Left lobe of liver (tissue), 2 donors: ENCODE measurements around the gene SULF2. TPM values are rescaled to one million over a fixed set of nuclear protein-coding genes. Genes with fewer than 3 reads are reported as not detected.

Experiments used
- ATAC-seq: fragments of 200-7000 bp; cut with Tn5 transposase; one replicate; pipeline ENCODE4 v1.9.1; 2020; ENCODE audit warnings: mild to moderate bottlenecking, moderate library complexity
- DNase-seq: peaks from one replicate; pipeline ENCODE4 v3.0.0-alpha.2; 2020; ENCODE audit warnings: low spot score
- total RNA-seq: library from RNA; stranded (reverse); gene quantifications from one replicate; pipeline ENCODE4 v1.2.1, GENCODE V29; 2021
- donor health status: DM: no; HTN: no; CAD: no; lungs with moderate emphysema.
- donor health status: DM: no; HTN: yes; CAD: no.

SULF2 gene
- total RNA-seq, 1 donor from 2014 or later = 110 TPM

DNA sequence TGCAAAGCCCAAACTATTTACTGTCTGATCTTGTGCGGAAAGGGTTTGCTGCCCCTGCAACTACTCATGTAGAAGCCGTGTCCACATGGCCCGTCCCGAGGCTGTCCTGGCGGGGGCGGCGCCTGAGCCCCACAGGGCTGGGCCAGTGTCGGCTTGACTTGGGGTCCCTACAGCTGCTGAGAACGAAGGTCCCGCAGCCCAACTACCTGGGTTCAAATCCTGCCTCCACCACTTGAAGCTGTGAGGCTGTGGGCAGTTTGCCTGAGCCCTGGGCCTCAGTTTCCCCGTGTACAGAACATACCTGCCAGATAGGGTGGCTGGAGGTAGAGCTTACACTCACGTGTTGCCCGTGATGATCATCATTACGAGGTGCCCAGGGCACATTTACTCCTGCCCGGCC, 111.1 kb downstream of the SULF2 start:
- DNase-seq (no peak), ATAC-seq (no peak)

DNA sequence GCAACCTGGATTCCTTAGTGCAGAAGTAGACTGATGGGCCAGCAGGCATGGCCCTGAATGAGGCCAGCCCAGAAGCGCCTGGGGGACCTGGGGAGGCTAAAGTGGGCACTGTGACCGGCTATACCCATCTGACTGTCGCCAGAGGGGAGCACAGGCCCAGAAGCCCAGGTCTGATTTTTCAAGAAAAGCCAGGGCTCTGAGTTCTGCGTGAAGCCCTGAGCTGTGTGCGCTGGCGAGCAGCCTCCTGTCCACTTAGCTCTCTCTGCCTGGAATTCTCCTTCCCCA, 111.7 kb downstream of the SULF2 start:
- DNase-seq = no peak
- ATAC-seq = peak; percentile 13

DNA sequence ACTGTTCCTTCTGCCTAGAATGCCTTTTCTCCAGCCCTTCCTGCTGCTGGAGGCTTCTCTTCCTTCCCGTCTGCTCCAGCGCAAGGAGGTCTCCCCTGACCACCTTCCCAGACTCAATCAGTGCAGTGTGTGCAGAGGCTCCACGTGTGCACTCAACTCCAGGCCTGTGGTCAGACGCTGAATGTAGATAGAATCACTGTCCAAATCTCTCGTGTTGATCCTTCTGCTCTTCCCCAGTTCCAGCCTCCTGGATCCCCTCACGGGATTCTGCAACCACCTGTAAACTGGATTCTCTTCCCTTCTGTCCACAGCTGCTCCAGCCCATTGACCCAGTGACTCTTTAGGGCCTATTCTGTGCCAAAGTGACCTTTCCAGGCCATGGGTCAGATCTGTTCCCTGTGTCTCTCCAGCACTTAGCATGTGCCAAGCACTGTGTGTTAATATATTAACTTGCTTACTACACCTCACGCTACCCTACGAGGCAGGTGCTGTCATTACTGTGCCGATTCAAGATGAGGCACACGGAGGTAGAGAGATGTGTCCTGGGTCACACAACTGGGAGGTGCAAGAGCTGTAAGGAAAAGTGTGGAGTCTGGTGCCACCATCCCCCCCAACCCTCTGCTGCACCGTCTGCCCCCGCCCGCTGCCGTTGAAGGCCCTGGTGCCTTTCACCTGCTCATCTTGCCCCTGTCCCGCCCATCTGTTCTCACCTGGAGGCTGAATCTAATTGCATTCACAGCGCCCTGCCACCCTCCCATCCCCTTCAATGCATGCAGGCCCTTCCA, 112.2 kb downstream of the SULF2 start:
- peak; percentile 78 for DNase-seq
- peak; percentile 87 for ATAC-seq

DNA sequence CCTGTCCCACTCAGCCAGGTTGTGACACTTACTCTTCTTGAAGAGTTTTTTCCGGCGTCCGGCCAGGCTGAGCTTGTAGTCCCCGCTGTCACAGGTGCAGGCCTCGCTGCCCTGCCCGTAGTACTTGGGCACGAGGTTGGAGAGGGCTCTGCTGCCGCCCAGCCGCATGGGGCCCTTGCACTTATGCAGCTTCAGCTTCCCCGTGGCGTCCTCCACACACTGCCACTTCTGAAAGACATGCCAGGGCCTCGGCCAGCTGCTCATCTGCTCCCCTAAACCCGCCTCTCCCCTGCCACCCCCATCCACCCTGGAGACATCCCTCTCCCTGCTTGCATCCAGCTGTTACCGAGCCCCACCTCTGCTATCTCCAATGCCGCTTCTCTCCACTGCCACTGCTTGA, 113.1 kb downstream of the SULF2 start:
- DNase-seq = no peak
- ATAC-seq = no peak

DNA sequence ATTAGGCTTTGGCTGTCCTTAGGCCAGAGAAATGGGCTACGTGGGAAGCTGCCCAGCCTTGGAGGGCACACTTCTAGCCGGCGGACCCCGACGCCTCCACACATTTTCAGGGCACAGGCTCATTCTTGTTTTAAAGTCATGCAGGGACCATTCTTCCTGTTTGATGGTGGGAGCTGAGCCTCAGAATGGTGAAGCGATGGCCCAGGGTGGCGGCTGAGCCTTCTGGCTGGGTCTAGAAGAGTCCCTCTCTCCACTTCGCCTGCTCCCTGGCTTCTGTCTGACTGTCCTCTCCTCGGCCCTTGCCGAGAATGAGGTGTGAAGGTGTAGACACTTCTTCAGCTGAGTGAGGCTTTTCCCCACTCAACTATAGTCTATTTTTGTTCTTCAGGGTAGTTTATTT, 114.4 kb downstream of the SULF2 start:
- DNase-seq (no peak), ATAC-seq (no peak)

DNA sequence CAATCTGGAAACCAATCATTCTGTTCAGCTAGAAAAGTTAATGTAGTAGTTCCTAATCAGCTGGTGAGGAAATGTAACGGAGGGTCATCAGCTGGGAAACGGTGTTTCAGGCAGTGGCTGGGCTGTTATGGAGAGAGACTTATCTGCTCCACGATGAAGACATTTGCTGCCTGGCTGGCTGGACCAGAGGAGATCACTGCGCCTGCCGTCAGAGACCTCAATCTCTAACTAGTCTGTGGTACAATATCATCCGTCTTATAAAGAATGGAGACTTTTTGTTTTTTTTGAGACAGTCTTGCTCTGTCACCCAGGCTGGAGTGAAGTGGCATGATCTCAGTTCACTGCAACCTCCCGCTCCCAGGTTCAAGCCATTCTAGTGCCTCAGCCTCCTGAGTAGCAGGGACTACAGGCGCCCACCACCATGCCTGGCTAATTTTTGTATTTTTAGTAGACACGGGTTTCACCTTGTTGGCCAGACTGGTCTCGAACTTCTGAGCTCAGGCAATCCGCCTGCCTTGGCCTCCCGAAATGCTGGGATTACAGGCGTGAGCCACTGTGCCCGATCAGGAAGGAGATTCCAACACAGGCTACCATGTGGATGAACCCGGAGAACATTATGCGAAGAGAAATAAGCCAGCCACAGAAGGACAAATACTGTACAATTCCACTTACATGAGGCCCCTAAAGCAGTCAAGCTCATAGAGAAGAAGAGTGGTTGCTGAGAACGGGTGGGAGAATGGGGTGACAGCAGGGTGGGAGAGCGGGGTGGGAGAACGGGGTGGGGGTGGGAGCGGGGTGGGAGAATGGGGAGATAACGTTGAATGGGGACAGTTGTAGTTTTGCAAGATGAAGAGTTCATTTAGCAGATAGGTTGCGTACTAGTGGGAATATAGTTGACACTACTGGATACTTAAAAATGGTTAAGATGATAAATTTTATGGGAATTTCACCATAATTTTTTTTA, 115.1 kb downstream of the SULF2 start:
- ATAC-seq (no peak), DNase-seq (no peak)

DNA sequence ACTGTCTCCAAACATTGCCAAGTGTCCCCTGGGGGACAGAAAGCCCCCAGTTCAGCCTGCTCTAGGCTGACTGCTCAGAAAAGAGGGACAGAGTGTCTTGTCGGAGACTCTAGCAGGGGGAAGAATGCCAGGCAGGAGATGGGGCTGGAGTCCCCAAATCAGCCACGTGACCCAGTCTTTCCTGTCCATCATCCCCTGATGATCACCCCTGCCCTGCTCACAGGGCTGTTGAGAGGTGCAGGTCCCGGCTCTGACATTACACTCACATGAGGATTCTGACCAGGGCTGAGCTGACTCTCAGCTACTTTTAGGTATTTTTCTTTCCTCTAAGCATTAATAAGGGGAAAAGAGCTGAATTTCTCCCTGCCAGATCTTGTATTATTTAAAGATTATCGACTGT, 115.8 kb downstream of the SULF2 start:
- ATAC-seq = no peak
- DNase-seq = no peak

DNA sequence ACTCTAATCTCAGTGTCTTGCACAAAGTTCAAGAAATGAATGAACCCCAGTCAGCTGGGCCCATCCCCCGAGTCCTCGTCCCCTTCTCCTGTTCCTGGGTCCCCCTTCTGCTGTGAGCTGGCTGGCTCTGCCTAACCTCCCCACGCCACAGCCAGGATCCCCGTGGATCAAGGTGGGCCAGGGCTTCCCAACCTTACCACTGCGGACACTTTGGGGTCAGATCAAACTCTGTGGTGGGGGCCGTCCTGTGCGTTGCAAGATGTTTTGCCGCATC, 116.2 kb downstream of the SULF2 start:
- ATAC-seq = no peak
- DNase-seq = no peak

DNA sequence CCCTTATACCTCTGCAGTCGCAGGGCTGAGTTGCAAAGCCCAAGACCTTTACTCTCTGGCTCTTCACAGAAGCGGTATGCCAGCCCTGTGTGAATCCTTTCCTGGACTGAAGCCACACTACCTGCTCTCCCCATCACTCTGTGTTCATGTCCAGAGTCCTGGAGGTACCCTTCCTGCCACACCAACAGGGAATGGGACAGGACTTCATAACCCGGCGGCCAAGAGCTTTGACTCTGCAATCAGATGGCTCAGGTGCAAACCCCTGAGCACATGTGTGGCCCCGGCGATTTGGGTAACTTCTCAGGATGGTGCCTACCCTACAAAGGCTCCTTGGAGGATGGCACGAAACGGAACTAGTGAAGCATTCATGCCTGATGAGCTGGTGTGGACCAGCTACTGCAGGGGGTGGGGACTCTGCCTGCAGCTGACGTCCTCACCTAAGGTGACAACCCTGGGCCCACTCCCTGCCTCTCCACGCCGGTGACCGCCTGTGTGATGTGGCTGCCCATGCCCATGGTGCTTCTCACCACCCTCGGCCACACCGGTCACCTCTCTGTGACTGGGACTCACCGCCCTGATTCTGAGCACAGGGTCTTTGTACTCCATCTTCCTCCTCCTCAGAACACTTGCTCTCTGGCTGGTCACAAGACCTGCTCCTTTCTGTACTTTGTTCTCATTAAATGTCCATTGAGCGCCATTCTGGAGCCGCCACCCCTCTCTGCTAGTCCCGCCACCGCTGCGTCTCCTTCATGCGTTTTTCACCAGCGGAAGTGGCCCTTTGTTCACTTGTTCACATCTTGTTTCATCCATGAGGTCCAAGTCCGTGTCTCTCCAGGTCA, 116.7 kb downstream of the SULF2 start:
- DNase-seq = no peak
- no peak for ATAC-seq

DNA sequence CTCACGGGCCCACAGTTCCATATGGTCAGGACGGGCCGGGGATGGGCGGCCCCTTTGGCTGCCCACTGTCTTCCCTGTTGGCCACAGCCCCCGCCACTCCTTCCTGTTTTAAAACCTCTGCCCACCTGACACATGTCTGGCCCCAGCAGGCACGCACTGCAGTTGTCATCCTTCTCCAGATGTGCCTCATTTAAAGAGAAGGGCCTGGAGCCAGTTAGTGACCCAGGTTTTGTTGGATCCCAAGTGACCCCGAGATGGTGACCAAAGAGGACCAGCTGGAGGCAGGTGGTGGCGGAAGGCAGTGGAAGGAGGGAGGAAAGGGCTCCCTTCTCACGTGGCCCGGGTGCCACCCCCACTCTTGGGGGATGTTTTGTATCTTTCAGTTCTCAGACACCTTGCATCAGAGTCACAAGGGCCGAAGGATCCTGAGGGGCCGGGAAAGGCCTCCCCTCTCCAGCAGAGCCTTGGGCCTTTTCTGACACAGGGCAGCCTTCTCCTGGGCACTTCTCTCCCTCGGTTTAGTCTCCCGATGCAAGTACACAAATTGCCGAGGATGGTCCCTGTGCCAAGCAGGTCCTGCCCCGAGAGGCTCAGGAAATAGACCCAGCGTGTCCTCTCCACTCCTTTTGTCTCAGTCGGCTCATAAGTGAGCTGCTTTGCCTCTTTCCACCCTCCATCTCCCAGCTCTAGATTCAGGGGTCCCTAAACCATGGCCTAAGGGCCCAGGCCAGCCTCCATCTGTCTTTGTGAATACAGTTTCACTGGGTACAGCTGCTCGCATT, 117.6 kb downstream of the SULF2 start:
- DNase-seq (no peak), ATAC-seq (no peak)

DNA sequence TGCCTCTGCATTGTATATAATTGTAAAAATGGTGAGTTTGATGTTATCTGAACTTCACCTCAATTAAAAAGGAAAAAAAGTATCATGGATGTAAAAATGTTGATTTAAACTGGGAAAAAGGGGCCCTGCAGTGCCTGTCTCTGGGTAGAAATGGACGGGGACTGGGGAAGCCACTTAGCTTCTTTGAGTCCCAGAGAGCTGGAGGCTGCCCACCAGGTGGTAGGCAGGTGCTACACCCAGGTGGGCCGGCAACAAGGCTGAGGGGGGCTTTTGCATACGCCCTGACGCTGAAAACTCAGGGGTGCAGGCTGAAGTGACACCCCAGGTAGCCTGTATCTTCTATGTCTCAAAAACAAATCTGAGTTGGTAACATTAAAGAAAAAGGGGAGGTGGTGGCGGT, 118.2 kb downstream of the SULF2 start:
- ATAC-seq (no peak), DNase-seq (no peak)

DNA sequence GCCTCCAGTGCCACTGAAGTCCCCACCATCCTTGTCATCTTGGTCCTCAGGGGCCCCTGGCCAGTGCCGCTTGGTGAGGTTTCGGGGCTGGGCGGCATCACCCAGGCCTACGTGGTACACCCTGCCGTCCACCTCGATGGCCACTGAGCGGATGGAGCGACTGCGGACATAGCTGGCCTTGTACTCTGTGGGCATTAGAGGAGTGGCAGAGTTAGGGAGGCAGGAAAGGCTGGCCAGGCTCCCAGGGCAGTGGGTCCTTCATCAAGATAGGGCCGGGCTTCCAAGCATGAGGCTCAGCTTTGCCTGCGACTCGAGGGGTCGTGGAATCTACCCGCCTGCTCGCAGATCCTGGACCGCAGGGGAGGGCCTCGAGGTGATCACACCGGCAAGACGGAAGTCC, 119.0 kb downstream of the SULF2 start:
- ATAC-seq = no peak
- DNase-seq = no peak

DNA sequence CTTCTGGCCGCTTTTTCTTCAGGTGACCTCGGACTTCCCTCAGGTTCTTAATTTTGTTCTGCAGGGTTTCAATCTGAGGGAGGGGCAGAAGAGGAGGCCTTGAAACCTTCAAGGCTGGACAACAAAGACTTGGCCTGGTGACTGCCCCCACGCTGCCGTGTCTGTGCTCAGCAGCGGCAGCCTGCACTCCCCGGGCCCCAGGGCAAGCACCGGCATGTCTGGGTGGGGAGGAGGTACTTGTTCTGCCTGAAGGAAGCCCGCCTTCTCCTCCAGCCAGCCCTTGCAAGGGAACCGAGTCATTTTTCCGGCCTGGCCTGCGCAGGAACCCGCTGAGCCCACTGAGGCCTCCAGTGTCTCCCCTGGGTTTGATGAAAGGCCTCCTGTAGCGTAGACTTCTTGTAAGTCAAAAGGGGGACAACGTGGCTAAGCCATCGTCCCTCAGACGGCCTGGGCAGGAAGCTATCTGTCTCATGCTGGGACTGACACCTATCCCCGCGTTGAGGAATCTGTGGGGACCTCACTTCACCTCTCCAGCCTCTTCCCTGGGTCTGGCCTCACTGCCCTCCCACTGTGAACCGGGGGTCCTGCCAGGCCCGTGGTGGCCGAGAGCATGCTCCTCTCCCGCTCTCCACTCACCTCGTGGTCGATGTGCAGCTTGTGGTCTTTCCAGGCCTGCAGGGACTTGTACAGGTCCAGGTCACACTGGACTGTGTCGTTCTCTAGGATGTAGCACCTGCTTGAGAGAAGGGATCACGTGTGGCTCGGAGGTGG, 119.9 kb downstream of the SULF2 start:
- DNase-seq = peak; percentile 40

DNA sequence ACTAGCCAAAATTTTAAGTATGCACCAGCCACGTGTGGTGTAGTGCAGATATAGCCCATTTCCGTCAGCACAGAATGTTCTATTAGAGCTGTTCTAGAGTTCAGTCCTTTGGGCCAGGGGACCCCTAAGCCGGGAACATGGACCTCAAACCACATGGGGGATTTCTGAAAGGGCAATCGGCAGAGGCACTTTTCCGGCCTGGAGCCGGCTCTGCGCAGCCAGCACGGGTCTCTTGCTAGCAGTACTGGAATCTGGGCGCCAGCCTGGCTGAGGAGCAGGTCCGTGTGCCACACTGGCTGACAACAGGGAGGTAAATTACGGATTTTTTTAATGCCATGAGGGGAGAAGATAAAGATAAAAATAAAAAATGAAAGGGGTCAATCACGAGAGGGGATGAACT, 120.5 kb downstream of the SULF2 start:
- ATAC-seq (no peak), DNase-seq (peak; percentile 42)

More for the DNA sequence above, 119.9 kb downstream of the SULF2 start:
- no peak for ATAC-seq

DNA sequence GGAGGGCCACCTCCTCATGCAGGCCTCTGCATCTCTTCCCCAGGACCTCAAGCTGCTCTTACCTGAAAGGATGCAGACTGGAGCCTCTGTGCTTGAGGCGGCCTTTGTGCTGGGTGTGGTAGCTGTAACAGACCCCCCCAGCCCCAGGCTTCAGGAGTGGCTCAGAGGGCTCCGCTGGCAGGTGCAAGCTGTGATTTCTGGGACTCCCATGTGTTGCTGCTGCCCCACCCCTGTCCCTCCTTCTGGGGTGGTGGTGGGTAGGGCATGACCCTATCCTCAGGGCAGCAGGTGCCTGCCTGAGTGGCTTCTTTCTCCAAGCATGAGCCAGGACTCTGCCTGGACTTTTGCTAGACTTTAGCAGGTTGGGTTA, 121.2 kb downstream of the SULF2 start:
- DNase-seq (no peak), ATAC-seq (peak; percentile 16)

DNA sequence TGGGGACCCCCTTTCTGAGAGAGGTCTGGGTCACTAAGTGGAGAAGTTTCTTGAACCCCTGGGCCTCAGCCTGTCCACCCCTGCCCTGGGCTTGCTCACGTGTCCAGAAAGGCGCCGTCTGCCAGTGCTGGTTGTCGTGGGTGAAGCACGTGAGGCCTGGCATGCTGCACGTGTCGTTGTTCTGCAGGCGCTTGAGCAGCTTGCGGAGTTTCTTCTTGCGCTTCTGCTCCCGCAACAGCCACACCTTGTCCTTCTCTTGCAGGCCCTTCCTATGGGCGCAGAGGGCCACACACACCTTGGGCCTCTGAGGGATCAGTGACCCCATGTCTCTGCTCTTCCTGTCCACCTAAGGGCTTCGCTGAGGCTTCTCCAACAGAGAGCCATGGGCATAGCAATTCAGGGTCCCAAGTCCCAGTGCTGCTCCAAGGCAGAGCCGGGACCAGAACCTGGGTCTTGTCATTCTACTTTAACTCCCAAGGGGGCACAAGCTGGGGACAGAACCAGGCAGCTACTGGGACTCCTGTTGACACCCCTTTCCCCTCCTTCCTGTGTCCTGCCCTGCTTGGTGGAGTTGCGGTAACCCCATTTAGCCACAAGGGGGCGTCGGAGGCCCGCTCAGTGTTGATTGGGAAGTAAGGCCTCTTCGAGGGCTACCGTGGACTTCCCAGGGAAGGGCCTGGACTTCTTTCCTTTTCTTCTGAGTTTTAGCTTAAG, 121.8 kb downstream of the SULF2 start:
- DNase-seq (peak; percentile 79), ATAC-seq (peak; percentile 91)

DNA sequence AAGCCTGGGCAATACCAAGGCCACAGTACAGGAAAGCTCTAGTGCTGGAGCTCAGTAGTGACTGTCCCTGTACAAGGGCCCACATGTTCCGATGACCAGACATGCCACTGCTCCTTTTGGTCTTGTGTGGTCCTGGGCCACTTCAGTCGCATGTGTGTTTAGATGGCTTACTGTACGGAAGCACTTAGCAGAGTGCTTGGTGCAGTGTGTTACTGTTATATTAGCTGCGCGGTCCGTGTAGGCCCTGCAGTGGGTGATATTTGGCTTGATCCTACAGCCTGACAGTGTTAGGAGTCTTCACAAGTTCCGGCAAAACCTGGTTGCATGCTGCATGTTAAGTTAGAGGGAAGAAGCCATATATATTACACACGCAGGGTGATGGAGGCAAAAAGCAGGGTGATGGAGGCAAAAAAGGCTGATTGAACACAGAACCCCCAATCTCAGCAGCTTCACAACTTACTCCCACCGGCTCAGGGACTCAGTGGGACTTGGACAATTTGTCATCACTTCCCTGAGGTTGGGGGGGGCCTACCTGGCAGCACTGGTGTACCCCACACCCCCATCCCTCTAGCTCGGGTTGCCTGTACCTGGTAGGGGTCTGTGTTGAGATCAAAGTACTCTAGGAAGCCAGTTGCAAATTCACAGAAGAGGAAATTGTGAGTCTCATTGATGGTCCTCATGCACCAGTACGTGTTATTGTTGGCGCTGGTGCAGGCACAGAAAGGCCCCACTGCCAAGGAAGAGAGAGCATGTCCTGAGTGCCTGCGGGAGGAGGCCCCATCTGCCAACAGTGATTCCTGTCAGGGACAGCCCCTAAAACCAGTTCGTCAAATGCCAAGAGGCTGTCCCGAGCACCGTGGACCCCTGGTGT, 122.6 kb downstream of the SULF2 start:
- ATAC-seq = no peak
- no peak for DNase-seq

DNA sequence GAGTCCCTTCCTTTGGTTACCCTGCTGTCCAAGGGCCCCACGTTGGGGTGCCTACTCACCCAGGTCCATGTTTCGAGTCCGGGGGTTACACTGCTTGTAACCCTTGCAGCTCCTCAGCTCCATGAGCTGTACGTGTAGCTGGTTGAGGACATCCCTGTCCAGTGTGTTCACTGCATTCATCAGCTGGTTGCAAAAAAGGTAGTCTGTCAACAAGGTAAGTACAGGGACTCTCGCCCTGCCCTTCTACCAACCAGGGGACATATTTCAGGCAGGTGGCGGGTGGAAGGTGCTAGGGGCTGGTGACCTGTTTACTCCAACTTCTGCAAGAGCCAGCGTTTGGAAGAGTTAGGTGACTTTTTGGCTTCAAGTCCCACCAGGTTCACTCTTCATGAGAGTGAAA, 123.6 kb downstream of the SULF2 start:
- no peak for ATAC-seq

More for the DNA sequence above, 123.6 kb downstream of the SULF2 start:
- no peak for DNase-seq
